Measurements from ENCODE around the gene SDCCAG8.

DNA sequence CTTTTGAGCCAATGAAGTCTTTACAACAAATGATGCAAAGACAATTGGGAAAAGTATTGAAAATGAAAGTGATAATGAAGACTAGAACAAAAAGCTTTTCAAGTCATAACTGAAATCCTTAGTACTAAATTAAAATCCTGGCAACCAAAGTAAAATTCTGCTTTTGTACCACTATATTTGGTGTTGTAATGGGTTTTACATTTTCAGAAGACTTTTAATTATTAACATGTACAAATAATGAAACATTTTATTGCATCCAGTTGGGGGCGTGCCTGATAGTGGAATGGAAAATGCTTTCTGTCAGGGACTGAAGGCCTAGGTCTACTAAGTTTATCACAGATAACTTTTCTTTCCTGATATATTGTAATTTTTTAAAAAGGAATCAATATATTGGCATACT is 89.4 kb downstream of the SDCCAG8 start:
- TF ChIP-seq POLR2A (IDR thresholded peaks at IDR 0.05; ENCODE audit: low read length) (no peak), GATA1 (IDR thresholded peaks at IDR 0.05; ENCODE audit: low read depth, low read length) (no peak)

Data from erythroblast (primary cell).